Right lobe of liver (tissue), 4 donors: Measurements from ENCODE around the gene ERCC8.

Experiments
- CTCF ChIP-seq, 4 donors: fragments of 200-600 bp in 3 of 4; fragments of 450-650 bp in 1 of 4; IDR thresholded peaks; one replicate each; pipeline versions ENCODE4 v1.5.1 to v1.8.0; 2016 to 2022; ENCODE audit warnings: antibody characterized with exemption in 4 of 4, mild to moderate bottlenecking in 2 of 4
- POLR2A ChIP-seq: fragments of 450-650 bp; IDR thresholded peaks from one replicate; pipeline ENCODE4 v1.6.1; 2017; ENCODE audit warnings: antibody characterized with exemption, mild to moderate bottlenecking
- donor health status: DM: no; HTN: no; CAD: no.
- donor health status: DM: no; HTN: no; CAD: no.
- donor health status: DM: no; HTN: yes; CAD: no.

DNA sequence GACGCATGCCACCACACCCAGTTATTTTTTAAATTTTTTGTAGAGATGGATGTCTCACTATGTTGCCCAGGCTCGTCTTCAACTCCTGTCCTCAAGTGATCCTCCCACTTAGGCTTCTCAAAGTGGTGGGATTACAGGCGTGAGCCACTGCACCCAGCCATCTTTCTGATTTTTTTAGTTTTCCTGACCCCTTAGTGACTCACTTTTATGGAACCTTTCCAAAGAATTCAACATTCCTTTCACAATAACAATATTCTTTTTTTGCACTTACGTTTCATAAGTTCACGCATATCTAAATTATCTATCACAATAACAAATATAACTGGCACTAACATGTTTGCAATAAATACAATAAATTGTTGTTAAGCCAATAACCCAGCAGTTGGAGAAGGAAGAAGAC, 109.3 kb downstream of the ERCC8 start:
- TF ChIP-seq CTCF (IDR thresholded peaks at IDR 0.05) (no peak), POLR2A (no peak)
